Measurements from ENCODE around the gene HEMK1. TPM values are rescaled to one million over a fixed set of nuclear protein-coding genes. Genes with fewer than 3 reads are reported as not detected.

Gene HEMK1
- total and polyA plus RNA-seq, 2 experiments from 2014 or later, result 23.3 to 37.4 TPM

GRCh38 chr3:50572801-50573371 is 3.6 kb downstream of the HEMK1 start:
- H3K4me1 ChIP-seq (ENCODE audit: low read depth), result peaks cover 3% of the 10 kb centered on the region
- no peaks in the 10 kb centered on the region for H3K36me3 ChIP-seq
- H3K9me3 ChIP-seq (ENCODE audit: low read depth), result no peaks in the 10 kb centered on the region
- H3K27me3 ChIP-seq, result no peaks in the 10 kb centered on the region
- H3K27ac ChIP-seq, result no peak overlapping the region
- no peak overlapping the region for H3K4me3 ChIP-seq
- DNase-seq (ENCODE audit: low read depth in 1 of 2, low spot score in 1 of 2), result no peak
- TF ChIP-seq CTCF (IDR thresholded peaks at IDR 0.05; ENCODE audit: low read depth, low read length), result no peak

GRCh38 chr3:50573566-50574443 is 4.5 kb downstream of the HEMK1 start:
- no peak for DNase-seq (ENCODE audit: low read depth in 1 of 2, low spot score in 1 of 2)
- Histone ChIP-seq H3K36me3 (no peaks in the 10 kb centered on the region), H3K4me1 (ENCODE audit: low read depth) (peaks cover 3% of the 10 kb centered on the region), H3K27me3 (no peaks in the 10 kb centered on the region), H3K9me3 (ENCODE audit: low read depth) (no peaks in the 10 kb centered on the region), H3K27ac (no peak overlapping the region), H3K4me3 (no peak overlapping the region)
- TF ChIP-seq CTCF (IDR thresholded peaks at IDR 0.05; ENCODE audit: low read depth, low read length), result no peak

- no peak for DNase-seq (ENCODE audit: low read depth in 1 of 2, low spot score in 1 of 2)
- H3K9me3 ChIP-seq (ENCODE audit: low read depth), result no peaks in the 10 kb centered on the region
- no peak overlapping the region for H3K27ac ChIP-seq
- H3K36me3 ChIP-seq, result no peaks in the 10 kb centered on the region
- no peak for TF ChIP-seq CTCF (IDR thresholded peaks at IDR 0.05; ENCODE audit: low read depth, low read length)
- no peaks in the 10 kb centered on the region for H3K27me3 ChIP-seq
- peaks cover 3% of the 10 kb centered on the region for H3K4me1 ChIP-seq (ENCODE audit: low read depth)
- H3K4me3 ChIP-seq, result no peak overlapping the region
Measured at GRCh38 chr3:50574444-50574831, 5.1 kb downstream of the HEMK1 start.

GRCh38 chr3:50575372-50575771 is 6.0 kb downstream of the HEMK1 start:
- Histone ChIP-seq H3K4me1 (ENCODE audit: low read depth) (no peaks in the 10 kb centered on the region), H3K27ac (no peak overlapping the region), H3K27me3 (no peaks in the 10 kb centered on the region), H3K9me3 (ENCODE audit: low read depth) (no peaks in the 10 kb centered on the region), H3K4me3 (no peak overlapping the region), H3K36me3 (no peaks in the 10 kb centered on the region)
- no peak for TF ChIP-seq CTCF (IDR thresholded peaks at IDR 0.05; ENCODE audit: low read depth, low read length)
- DNase-seq (ENCODE audit: low read depth in 1 of 2, low spot score in 1 of 2), result no peak

- DNase-seq (ENCODE audit: low read depth in 1 of 2, low spot score in 1 of 2), result no peak
- no peaks in the 10 kb centered on the region for H3K4me1 ChIP-seq (ENCODE audit: low read depth)
- H3K36me3 ChIP-seq, result no peaks in the 10 kb centered on the region
- H3K27me3 ChIP-seq, result no peaks in the 10 kb centered on the region
- TF ChIP-seq CTCF (IDR thresholded peaks at IDR 0.05; ENCODE audit: low read depth, low read length), result no peak
- H3K4me3 ChIP-seq, result no peak overlapping the region
- no peaks in the 10 kb centered on the region for H3K9me3 ChIP-seq (ENCODE audit: low read depth)
- H3K27ac ChIP-seq, result no peak overlapping the region
Measured at GRCh38 chr3:50577348-50577747, 8.0 kb downstream of the HEMK1 start.
